ENCODE results near the gene LGI4.
"Not testable (repeated sequence)": the region's sequence is repeated elsewhere in the genome, so short reads cannot be mapped to it uniquely, and the experiment has no call there.

The LGI4 gene

GRCh38 chr19:35154525-35155406 is 19.9 kb upstream of the LGI4 start, which contains the start of gene FXYD5:
Gene FXYD5, plus strand, starts transcription at chr19:35154735. Its CDS starts 816 bp downstream, at chr19:35155551.
- no peaks in the 10 kb centered on the region for H3F3A ChIP-seq (ENCODE audit: low read depth)
- H4K20me1 ChIP-seq (ENCODE audit: insufficient read depth, low read length, poor library complexity, severe bottlenecking) = peaks cover 34% of the 10 kb centered on the region
- peak within 1 kb of the TSS; percentile 91 for H3K9ac ChIP-seq (ENCODE audit: low read depth, low read length, poor library complexity, severe bottlenecking)
- H3K9me3 ChIP-seq (ENCODE audit: insufficient read depth, low read depth, low read length) = no peaks in the 10 kb centered on the region
- H3K36me3 ChIP-seq (ENCODE audit: insufficient read depth, low read length) = peaks cover 29% of the 10 kb centered on the region; the same call in 1 of the 2 replicates
- H3K27me3 ChIP-seq (ENCODE audit: insufficient read depth, low read length, poor library complexity, severe bottlenecking) = no peaks in the 10 kb centered on the region
- no peaks in the 10 kb centered on the region for H3K9me2 ChIP-seq (replicated peaks; ENCODE audit: low read depth, low read length)
- H3K4me2 ChIP-seq (ENCODE audit: low read depth, low read length, poor library complexity, severe bottlenecking) = peak within 1 kb of the TSS; percentile 100
- peak within 1 kb of the TSS; percentile 90 for H2AFZ ChIP-seq (ENCODE audit: low read length)
- peak within 1 kb of the TSS; percentile 87 for H3K4me3 ChIP-seq (ENCODE audit: low read length, poor library complexity, severe bottlenecking)
- H3K79me2 ChIP-seq (ENCODE audit: insufficient read depth, low read length) = peaks cover 40% of the 10 kb centered on the region
- TF ChIP-seq CTCF (conservative IDR thresholded peaks at IDR 0.05; ENCODE audit: low read length) (no peak), EZH2phosphoT487 (IDR thresholded peaks at IDR 0.05; ENCODE audit: borderline replicate concordance) (no peak)
- peaks cover 31% of the 10 kb centered on the region for H3K4me1 ChIP-seq (ENCODE audit: insufficient read depth, low read length, poor library complexity, severe bottlenecking)

GRCh38 chr19:35153701-35154524 is 19.1 kb upstream of the LGI4 start:
- peaks cover 34% of the 10 kb centered on the region for H4K20me1 ChIP-seq (ENCODE audit: insufficient read depth, low read length, poor library complexity, severe bottlenecking)
- no peaks in the 10 kb centered on the region for H3K9me3 ChIP-seq (ENCODE audit: insufficient read depth, low read depth, low read length)
- no peaks in the 10 kb centered on the region for H3K27me3 ChIP-seq (ENCODE audit: insufficient read depth, low read length, poor library complexity, severe bottlenecking)
- H3K4me3 ChIP-seq (ENCODE audit: low read length, poor library complexity, severe bottlenecking) = peak overlapping the region; percentile 87
- peaks cover 40% of the 10 kb centered on the region for H3K79me2 ChIP-seq (ENCODE audit: insufficient read depth, low read length)
- peak overlapping the region; percentile 91 for H3K9ac ChIP-seq (ENCODE audit: low read depth, low read length, poor library complexity, severe bottlenecking)
- H3K4me1 ChIP-seq (ENCODE audit: insufficient read depth, low read length, poor library complexity, severe bottlenecking) = peaks cover 31% of the 10 kb centered on the region
- H3K36me3 ChIP-seq (ENCODE audit: insufficient read depth, low read length) = peaks cover 21% of the 10 kb centered on the region; the same call in 1 of the 2 replicates
- TF ChIP-seq EZH2phosphoT487 (IDR thresholded peaks at IDR 0.05; ENCODE audit: borderline replicate concordance) (no peak), CTCF (conservative IDR thresholded peaks at IDR 0.05; ENCODE audit: low read length) (peak; percentile 63)
- H3K9me2 ChIP-seq (replicated peaks; ENCODE audit: low read depth, low read length) = no peaks in the 10 kb centered on the region
- peak overlapping the region; percentile 100 for H3K4me2 ChIP-seq (ENCODE audit: low read depth, low read length, poor library complexity, severe bottlenecking)
- H2AFZ ChIP-seq (ENCODE audit: low read length) = peak overlapping the region; percentile 90
- H3F3A ChIP-seq (ENCODE audit: low read depth) = no peaks in the 10 kb centered on the region

GRCh38 chr19:35153129-35153522 is 18.3 kb upstream of the LGI4 start:
- H3K4me3 ChIP-seq (ENCODE audit: low read length, poor library complexity, severe bottlenecking); H3K9me2 ChIP-seq (replicated peaks; ENCODE audit: low read depth, low read length); H3K27me3 ChIP-seq (ENCODE audit: insufficient read depth, low read length, poor library complexity, severe bottlenecking); H3K9ac ChIP-seq (ENCODE audit: low read depth, low read length, poor library complexity, severe bottlenecking); H2AFZ ChIP-seq (ENCODE audit: low read length); H3F3A ChIP-seq (ENCODE audit: low read depth); H3K9me3 ChIP-seq (ENCODE audit: insufficient read depth, low read depth, low read length): not testable (repeated sequence)
- Histone ChIP-seq H4K20me1 (ENCODE audit: insufficient read depth, low read length, poor library complexity, severe bottlenecking) (peaks cover 33% of the 10 kb centered on the region), H3K36me3 (ENCODE audit: insufficient read depth, low read length) (peaks cover 13% of the 10 kb centered on the region; the same call in 1 of the 2 replicates), H3K79me2 (ENCODE audit: insufficient read depth, low read length) (peaks cover 36% of the 10 kb centered on the region), H3K4me1 (ENCODE audit: insufficient read depth, low read length, poor library complexity, severe bottlenecking) (peaks cover 31% of the 10 kb centered on the region), H3K4me2 (ENCODE audit: low read depth, low read length, poor library complexity, severe bottlenecking) (peak overlapping the region; percentile 100)
